Measurements from ENCODE around the gene FNDC3B.

Gene FNDC3B

GRCh38 chr3:172199850-172200369 is 160.5 kb downstream of the FNDC3B start:
- DNase-seq = no peak

DNA sequence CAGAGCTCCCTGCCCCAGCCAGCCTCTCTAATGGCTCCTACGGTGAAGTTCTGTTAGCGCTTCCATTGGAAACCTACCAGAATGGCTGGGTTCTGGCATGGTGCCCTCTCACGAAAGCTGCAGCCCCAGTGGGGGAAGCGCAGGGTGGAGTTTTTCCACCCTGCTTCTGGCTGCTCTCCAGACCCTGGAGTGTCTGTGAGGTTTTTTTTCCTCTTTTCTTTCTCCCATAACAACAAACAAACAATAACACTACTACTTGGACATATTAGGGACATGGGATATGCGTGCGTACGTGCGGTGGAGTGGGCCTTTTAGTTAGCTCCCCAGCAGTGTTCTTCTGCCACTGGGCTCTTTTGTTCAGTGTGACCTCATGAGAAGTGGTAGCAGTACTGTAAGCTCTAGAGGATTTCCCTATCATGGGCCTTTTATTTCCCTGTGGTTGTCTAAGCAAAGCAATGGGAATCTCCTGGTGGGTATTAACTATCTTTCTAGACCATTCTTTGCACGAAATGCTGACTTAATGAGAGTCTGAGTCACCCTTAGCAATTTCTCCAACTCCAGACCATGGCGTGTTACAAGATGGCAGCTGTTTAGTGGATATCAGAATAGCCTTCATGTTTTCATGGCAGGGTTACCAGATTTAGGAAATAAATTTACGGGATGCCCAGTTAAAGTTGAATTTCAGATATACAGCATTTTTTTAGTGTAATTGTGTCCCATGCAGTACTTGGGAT is 161.9 kb downstream of the FNDC3B start:
- DNase-seq = no peak

DNA sequence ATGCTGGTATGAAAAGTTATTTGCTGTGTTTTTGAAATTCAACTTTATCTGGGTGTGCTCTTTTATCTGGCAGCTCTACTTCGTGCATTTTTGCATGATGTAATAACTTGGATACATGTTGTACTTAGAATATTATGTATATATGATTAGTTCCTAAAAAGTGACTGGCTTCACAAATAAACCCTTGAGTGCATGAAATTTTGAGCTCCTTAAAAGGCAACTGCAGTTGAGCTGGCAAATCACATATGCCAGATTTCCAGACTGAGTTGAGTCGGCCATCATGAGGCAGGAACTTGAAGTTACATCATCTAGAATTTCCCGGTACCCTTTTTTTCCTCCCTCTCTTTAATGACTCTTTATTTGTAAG is 162.5 kb downstream of the FNDC3B start:
- DNase-seq = no peak

DNA sequence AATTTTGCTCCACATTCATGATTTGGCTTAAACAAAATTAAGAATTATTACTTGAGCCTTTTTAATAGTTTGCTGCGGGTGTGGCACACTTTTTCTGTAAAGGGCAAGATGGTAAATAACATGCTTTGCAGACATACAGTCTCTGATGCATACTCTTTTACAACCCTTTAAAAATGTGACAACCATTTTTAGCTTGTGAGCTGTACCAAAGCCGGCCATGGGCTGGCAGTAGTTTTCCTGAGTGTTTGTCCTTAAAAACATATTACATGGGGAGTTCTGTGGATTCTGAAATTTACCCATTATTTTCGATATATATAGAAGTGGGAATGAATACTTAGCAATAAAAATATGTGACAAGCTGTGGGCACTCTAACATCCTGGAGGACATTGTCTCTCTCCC is 163.4 kb downstream of the FNDC3B start:
- no peak for DNase-seq

- no peak for DNase-seq
Observed at GRCh38 chr3:172203522-172204258, 164.3 kb downstream of the FNDC3B start.

DNA sequence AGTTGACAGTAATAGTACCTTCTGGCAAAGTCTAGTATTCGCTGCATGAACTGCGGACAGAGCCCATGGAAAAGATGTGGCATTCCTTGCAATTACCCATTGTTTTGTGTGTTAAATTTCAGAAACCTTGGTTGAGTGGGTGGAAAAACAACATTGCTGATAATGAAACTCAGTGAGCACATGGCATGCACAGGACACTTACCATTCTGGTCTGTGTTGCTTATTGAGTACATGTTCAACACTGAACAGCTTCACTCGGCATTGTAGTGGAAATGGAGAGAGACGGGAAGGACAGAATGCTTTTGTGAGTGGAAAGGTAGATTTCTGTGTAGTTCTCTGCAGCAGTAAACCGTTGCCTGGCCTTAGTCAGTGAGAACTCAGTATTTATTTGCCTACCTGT is 165.3 kb downstream of the FNDC3B start:
- no peak for DNase-seq

- DNase-seq = no peak
Observed at GRCh38 chr3:172208586-172209332, 169.4 kb downstream of the FNDC3B start.

DNA sequence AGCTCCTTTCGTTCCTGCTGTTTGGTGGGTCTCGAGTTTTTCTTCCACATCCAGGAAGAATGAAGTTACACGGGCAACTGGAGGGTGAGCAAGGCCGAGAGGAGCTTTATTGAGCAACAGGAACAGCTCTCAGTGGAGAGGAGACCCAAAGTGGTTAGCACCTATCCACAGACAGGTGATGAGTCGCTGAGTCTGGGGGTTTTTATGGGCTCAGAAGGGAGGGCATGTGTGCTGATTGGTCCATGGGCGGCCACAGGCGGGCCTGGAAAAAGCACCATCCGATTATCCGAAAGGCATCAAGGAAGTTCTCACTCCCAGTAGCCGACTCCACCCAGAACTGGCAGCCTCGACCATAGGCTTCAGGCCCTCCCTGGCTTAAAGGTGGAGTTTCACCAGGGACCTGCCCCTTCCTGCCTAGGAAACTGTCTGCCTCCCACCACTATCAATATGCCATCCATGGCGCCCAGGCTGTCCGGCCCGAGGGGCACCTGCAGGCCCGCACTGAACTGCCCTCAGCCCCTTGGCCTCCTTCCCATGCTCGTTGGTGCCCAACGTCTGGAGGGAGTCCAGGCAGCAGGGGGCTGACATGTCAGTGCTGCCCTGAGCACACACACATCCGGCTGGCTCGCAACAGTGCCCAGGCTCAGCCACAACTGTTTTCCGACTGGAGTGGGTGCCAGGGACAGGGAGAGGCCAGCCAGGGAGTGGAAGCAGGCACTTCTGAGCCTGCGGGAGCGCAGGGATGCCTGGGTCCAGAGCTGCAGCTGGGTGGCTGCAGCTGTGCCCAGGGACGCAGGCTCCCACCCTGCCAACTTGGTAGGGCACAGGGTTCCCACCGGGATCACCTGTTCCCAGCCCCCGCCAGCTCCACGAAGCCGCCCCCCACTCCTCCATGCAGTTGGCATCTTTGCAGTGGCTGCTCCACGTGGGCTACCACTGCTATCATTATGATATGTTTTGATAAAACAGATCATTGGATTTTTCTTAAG is 170.2 kb downstream of the FNDC3B start:
- DNase-seq = no peak

- DNase-seq = no peak
Observed at GRCh38 chr3:172210355-172210754, 171.0 kb downstream of the FNDC3B start.

DNA sequence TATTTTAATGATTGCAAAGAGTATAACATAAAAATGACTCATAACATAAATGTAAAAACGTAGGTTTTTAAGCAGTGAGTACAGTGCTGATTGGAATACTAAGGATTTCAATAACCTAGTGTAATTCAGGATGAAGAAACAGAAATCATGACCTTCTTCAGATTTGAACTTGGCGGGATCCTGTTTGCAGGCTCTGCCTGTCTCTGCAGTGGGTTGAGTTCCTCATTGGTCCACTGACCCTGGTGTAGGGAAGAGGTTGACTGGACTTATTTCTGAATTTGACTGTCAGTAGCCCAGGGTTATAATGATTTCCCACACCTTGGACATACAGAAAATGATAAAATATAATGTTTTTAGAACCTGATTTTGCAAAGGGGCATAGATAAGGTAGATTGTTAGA is 171.7 kb downstream of the FNDC3B start:
- DNase-seq = no peak

GRCh38 chr3:172213200-172213599 is 173.8 kb downstream of the FNDC3B start:
- DNase-seq = no peak

- no peak for DNase-seq
Observed at GRCh38 chr3:172213904-172214303, 174.5 kb downstream of the FNDC3B start.

- no peak for DNase-seq
Observed at GRCh38 chr3:172216267-172216666, 176.9 kb downstream of the FNDC3B start.

GRCh38 chr3:172216911-172217310 is 177.5 kb downstream of the FNDC3B start:
- no peak for DNase-seq

- no peak for DNase-seq
Observed at GRCh38 chr3:172217877-172218276, 178.5 kb downstream of the FNDC3B start.

GRCh38 chr3:172218350-172219323 is 179.3 kb downstream of the FNDC3B start:
- DNase-seq = no peak

DNA sequence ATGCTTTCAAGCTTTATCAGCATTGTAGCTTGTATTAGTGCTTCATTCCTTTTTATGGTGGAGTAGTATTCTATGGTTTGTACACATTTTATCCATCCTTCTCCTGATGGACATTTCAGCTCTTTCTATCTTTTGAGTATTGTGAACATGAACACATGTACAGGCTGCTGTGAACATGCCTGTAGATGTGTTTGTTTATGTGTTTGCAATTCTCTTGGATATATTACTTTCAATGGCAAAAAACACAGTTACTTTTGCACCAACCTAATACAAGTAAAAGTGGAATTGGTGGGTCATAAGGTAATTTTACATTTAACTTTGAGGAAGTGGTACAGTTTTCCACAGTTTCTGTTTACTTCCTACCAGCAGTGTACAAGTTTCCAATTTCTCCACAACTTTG is 180.4 kb downstream of the FNDC3B start:
- no peak for DNase-seq

DNA sequence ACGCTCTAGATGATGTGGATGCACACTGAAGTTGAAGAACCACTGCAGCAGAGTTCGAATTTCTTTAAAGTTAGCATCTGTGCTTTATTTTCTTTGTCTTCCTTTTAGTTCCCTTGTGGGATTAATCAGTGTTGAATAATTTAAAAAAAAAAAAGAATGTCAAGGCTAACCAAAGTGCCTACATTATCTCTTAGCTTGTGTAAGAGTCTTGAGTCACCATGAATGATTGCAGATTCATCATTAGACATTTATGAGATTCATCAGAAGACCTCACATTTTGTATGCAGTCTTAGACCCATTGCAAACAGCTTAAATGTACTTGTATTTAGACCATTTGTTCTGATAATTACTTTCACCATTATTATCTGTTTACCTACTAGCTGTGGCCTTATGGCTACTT is 182.2 kb downstream of the FNDC3B start:
- no peak for DNase-seq

- no peak for DNase-seq
Observed at GRCh38 chr3:172222478-172223071, 183.2 kb downstream of the FNDC3B start.

- no peak for DNase-seq
Observed at GRCh38 chr3:172223870-172224269, 184.5 kb downstream of the FNDC3B start.

Measured in activated CD8-positive, alpha-beta memory T cell treated with anti-CD3 and anti-CD28 coated beads for 24 hours (primary cell).